Tibial nerve (tissue), 4 donors: ENCODE measurements around the gene TYW1.
"Not testable (repeated sequence)": the region's sequence is repeated elsewhere in the genome, so short reads cannot be mapped to it uniquely, and the experiment has no call there.

Experiments used
- CTCF ChIP-seq, 5 experiments: fragments of 200-600 bp in 3 of 5; fragments of 450-650 bp in 2 of 5; sonication (generic) in 3 of 5; IDR thresholded peaks; one replicate each; pipeline ENCODE4 v1.5.1; 2016 to 2019; ENCODE audit warnings: antibody characterized with exemption in 5 of 5, mild to moderate bottlenecking in 3 of 5, moderate library complexity in 2 of 5
- EP300 ChIP-seq, 2 donors: sonication (generic); formaldehyde crosslinking; IDR thresholded peaks; one replicate each; pipeline ENCODE4 v1.6.1; 2017; ENCODE audit warnings: antibody characterized with exemption in 2 of 2, mild to moderate bottlenecking in 1 of 2

- TF ChIP-seq EP300, CTCF (IDR thresholded peaks at IDR 0.05): not testable (repeated sequence)
These were observed 216.4 kb downstream of the TYW1 start for GRCh38 chr7:67213038-67213437.
